ENCODE measurements around the gene DLX2. TPM values are rescaled to one million over a fixed set of nuclear protein-coding genes. Genes with fewer than 3 reads are reported as not detected.

Gene DLX2
- total RNA-seq (2016; rRNA removed; fragmentation: Illumina TruSeq; extraction: Trizol) = 0.15 TPM in 1 of 2 replicates, not detected in the other
- 0.09 TPM in 1 of 2 replicates, not detected in the other for total RNA-seq (2016; cell fraction: cytosol; rRNA removed; fragmentation: Illumina TruSeq; extraction: Trizol; ENCODE audit: low read depth)
- total RNA-seq (2016; cell fraction: insoluble cytoplasmic fraction; rRNA removed; fragmentation: Illumina TruSeq; extraction: Trizol) = 0.09 TPM in 1 of 2 replicates, not detected in the other
- total RNA-seq (2016; cell fraction: membrane; rRNA removed; fragmentation: Illumina TruSeq; extraction: Trizol) = 0.06 and 0.17 TPM in 2 replicates
- total RNA-seq (2016; cell fraction: nucleus; rRNA removed; fragmentation: Illumina TruSeq; extraction: Trizol) = not detected in 2 replicates
- 0.07 TPM in 2 replicates for polyA plus RNA-seq (2011; rRNA removed)
- polyA plus RNA-seq (2011; cell fraction: cytosol; rRNA removed) = 0.04 and 0.05 TPM in 2 replicates
- polyA plus RNA-seq (2011; cell fraction: nucleus; rRNA removed) = 0.29 and 0.59 TPM in 2 replicates
- 0.17 and 0.25 TPM in 2 replicates for polyA plus RNA-seq (2012)
- 0.07 and 0.12 TPM in 2 replicates for polyA plus RNA-seq (2016; cell fraction: cytosol; fragmentation: Illumina TruSeq; extraction: Trizol; ENCODE audit: low read depth)
- polyA plus RNA-seq (2016; cell fraction: insoluble cytoplasmic fraction; fragmentation: Illumina TruSeq; extraction: Trizol; ENCODE audit: low read depth) = 0.25 and 0.37 TPM in 2 replicates
- 0.21 and 0.24 TPM in 2 replicates for polyA plus RNA-seq (2016; cell fraction: membrane; fragmentation: Illumina TruSeq; extraction: Trizol; ENCODE audit: low read depth)
- polyA plus RNA-seq (2016; cell fraction: nucleus; fragmentation: Illumina TruSeq; extraction: Trizol; ENCODE audit: insufficient read depth, low read depth) = 0.36 and 0.59 TPM in 2 replicates
- polyA minus RNA-seq (2011; rRNA and poly(A)+ RNA removed; ENCODE audit: low replicate concordance) = 0.07 and 0.10 TPM in 2 replicates
- polyA minus RNA-seq (2011; cell fraction: cytosol; rRNA and poly(A)+ RNA removed) = 0.20 and 0.44 TPM in 2 replicates
- polyA minus RNA-seq (2011; cell fraction: nucleus; rRNA and poly(A)+ RNA removed) = not detected in 2 replicates
- percentile 49 among the genes with signal in this experiment for Bru-seq, nascent RNA
- percentile 57 among the genes with signal in this experiment for BruChase-seq, experiment 1, labeled RNA remaining after a 6-hour chase
- percentile 59 among the genes with signal in this experiment for BruChase-seq, experiment 2, labeled RNA remaining after a 2-hour chase
- long read RNA-seq, experiment 1 = 0 reads
- long read RNA-seq, experiment 2, partial matches to known transcripts = 0 of 1 reads
- long read RNA-seq, experiment 2, other reads (novel, unspliced or antisense) = 0 of 1 reads

GRCh38 chr2:172102391-172103359 lies at the start of gene DLX2:
Gene DLX2 (minus strand): TSS chr2:172102900. CDS start chr2:172102538, 362 bp downstream.
- 1% methylated on average over 41 of the region's 74 CpGs for WGBS (ENCODE audit: low lambda C conversion rate)
- CTCF ChIA-PET (ENCODE audit: low intra/inter-chr PET ratio, low total read pairs) = interaction anchor here (1.1 to 3.2 kb wide), 6 partner anchors 103 to 528 kb away, joined by 3 to 52 read pairs (median 6); partner anchors contain the start of gene METAP1D
- H3K27ac ChIP-seq (ENCODE audit: extremely low read length, insufficient read depth, low read length) = no peak within 1 kb of the TSS
- no peaks in the 10 kb centered on the region for H3K36me3 ChIP-seq (replicated peaks in 1 of 2; ENCODE audit: control insufficient read depth in 1 of 2, insufficient read depth in 2 of 2, low read length in 2 of 2)
- POLR2A ChIA-PET = interaction anchor here (0.6 to 2.8 kb wide), 26 partner anchors 8 to 501 kb away, joined by 3 to 42 read pairs (median 5); partner anchors contain the start of genes DLX1, DYNC1I2, HAT1 and METAP1D
- DNase-seq (ENCODE audit: low spot score) (peak; percentile 93), FAIRE-seq (no peak), ATAC-seq (peak; percentile 67)
- H3K27me3 ChIP-seq (ENCODE audit: control insufficient read depth in 1 of 2, insufficient read depth in 2 of 2, low read length in 2 of 2) = peaks cover 4 to 37% of the 10 kb centered on the region in 2 experiments
- peak within 1 kb of the TSS; percentile 61 to 75 (median 65) for H3K4me3 ChIP-seq (replicated peaks in 1 of 3; ENCODE audit: insufficient read depth in 1 of 3, low read depth in 2 of 3, low read length in 3 of 3)
- intact Hi-C loops (cut with micrococcal nuclease; ENCODE audit: unreplicated experiment) (loop anchor here (1.0 to 10.0 kb wide), 7 partner anchors 18 to 1128 kb away; partner anchors contain the start of genes DLX1 and METAP1D), in situ Hi-C loops (cut with HindIII; ENCODE audit: extremely low pct_ligation_motif_present, low pct_unique_long_range_greater_than_20kb) (loop anchor here (5.0 to 10.0 kb wide), 2 partner anchors 105 to 308 kb away; partner anchors contain the start of gene METAP1D)
- H2AFZ ChIP-seq (ENCODE audit: low read length) = peak within 1 kb of the TSS; percentile 85
- BruUV-seq (replicated peaks) = no TSS peak
- H3K4me2 ChIP-seq (ENCODE audit: low read depth, low read length) = peak within 1 kb of the TSS; percentile 99
- no peaks in the 10 kb centered on the region for H3K79me2 ChIP-seq (ENCODE audit: insufficient read depth, low read length)
- H4K20me1 ChIP-seq (ENCODE audit: insufficient read depth, low read length) = no peaks in the 10 kb centered on the region
- no peaks in the 10 kb centered on the region for H3K9me3 ChIP-seq (ENCODE audit: low read length)
- peak within 1 kb of the TSS; percentile 47 for H3K9ac ChIP-seq (ENCODE audit: insufficient read depth, low read depth, low read length)
- H3K4me1 ChIP-seq (ENCODE audit: insufficient read depth, low read length) = peaks cover 61% of the 10 kb centered on the region
- TF ChIP-seq ZNF318 (CRISPR knock-in tag; IDR thresholded peaks at IDR 0.05) = no peak
- no peak for TF ChIP-seq MBNL3 (CRISPR knock-in tag; conservative IDR thresholded peaks at IDR 0.05)
- TF ChIP-seq NR2F2 (IDR thresholded peaks at IDR 0.05; ENCODE audit: borderline replicate concordance, low read depth) = no peak
- TF ChIP-seq ZNF136 (CRISPR knock-in tag; IDR thresholded peaks at IDR 0.05; ENCODE audit: low read depth) = no peak
- TF ChIP-seq MAFF (IDR thresholded peaks at IDR 0.05; ENCODE audit: low read depth, low read length) = no peak
- peak; percentile 87; the same call in 1 of the 2 replicates for TF ChIP-seq ZNF552 (CRISPR knock-in tag; IDR thresholded peaks at IDR 0.05; ENCODE audit: borderline replicate concordance)
